Stimulated activated CD4-positive, alpha-beta T cell treated with anti-CD3 and anti-CD28 coated beads, Interleukin-1b, Interleukin-23, amount 100 ng/mL, for 48 hours (primary cell): ENCODE measurements around the gene DCUN1D4.

Experiments used
- DNase-seq: peaks from one replicate; pipeline ENCODE4 v3.0.0-alpha.2; 2020

DCUN1D4 gene

GRCh38 chr4:51842554-51843308, at the start of gene DCUN1D4:
Gene DCUN1D4 (plus strand): TSS chr4:51843153. CDS start chr4:51843243, 90 bp downstream.
- DNase-seq, result peak; percentile 99

GRCh38 chr4:51820443-51821234, 22.3 kb upstream of the DCUN1D4 start:
- no peak for DNase-seq

- DNase-seq, result no peak
Measured at GRCh38 chr4:51825341-51825740, 17.6 kb upstream of the DCUN1D4 start.

GRCh38 chr4:51830156-51830720, 12.7 kb upstream of the DCUN1D4 start:
- no peak for DNase-seq

- peak; percentile 50 for DNase-seq
Measured at GRCh38 chr4:51831133-51831532, 11.8 kb upstream of the DCUN1D4 start.

- DNase-seq, result no peak
Measured at GRCh38 chr4:51833236-51833635, 9.7 kb upstream of the DCUN1D4 start.

DNA sequence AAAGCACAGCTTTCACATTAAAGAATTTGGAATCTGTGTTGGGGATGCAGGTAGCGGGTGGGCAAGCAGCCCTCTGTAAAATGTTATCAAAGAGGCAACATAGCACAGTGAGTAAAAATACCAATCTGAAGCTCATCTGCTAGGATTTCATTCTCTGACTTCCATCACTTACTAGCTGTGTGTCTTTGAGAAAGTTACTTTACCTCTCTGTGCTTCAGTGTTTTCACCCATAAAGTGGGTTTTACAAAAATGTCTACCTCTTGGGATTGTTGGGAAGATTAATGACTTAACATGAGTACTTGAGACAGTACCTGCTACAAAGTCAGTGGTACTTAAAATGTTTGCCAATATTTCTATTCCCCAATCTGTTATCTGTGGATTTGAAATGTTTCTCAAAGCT, 7.9 kb upstream of the DCUN1D4 start:
- no peak for DNase-seq

DNA sequence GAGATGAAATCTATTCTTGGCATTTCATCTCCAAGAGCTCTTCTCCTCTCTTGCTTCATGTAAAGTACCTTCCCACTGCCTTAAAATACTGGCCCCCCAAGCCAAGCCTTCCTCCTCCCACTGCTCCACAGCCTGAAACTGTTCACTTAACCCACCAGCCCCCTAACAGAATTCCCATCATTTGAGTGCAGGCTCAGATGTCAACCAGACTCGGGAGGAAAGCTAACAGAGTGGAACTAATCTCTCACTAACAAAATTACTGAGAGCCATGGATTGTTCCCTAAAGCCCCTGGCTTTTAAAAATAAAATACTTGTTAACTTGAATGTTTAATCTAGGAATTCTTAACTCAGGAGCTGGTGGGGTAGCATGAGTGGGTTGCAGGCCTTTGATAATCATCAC, 7.1 kb upstream of the DCUN1D4 start:
- DNase-seq, result no peak

DNA sequence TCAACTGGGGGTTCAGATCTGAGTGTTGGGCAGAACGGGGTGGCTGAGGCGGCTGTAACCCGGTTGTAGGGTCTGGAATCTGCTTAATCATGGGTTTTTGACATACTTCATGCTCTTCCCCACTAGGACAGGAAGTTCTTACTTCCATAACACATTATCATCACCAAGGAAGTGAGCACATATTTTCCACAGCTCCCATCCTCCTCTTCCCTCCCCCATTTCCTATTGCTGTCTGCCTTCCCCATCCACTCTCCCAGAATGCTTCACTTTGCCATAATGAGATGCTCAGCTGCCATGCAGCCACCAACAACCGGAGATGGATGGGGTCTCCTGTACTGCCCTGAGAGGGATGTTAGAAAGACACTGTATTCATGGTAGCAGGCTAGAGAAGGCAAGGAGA, 6.4 kb upstream of the DCUN1D4 start:
- no peak for DNase-seq

GRCh38 chr4:51840781-51841180, 2.2 kb upstream of the DCUN1D4 start:
- DNase-seq, result no peak

DNA sequence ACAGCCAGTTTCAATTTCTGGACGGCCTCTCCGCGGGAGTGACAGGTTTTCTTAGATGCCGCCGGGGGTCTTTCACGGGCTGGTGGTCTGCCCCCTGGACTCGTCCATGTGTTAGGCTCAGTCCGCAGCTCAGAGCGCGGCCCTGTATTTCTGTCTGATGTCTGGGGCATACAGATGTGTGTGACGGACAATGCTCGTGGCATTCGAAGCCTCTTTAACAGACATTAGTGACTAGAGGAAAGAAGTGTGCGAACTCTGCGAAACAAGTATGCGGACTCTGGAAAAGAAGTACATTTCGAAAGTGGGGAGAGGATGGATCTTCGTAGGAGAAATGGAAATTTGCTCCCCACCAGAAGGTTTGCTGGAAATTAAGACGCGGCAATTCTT, 793 bp upstream of the DCUN1D4 start:
- no peak for DNase-seq

DNA sequence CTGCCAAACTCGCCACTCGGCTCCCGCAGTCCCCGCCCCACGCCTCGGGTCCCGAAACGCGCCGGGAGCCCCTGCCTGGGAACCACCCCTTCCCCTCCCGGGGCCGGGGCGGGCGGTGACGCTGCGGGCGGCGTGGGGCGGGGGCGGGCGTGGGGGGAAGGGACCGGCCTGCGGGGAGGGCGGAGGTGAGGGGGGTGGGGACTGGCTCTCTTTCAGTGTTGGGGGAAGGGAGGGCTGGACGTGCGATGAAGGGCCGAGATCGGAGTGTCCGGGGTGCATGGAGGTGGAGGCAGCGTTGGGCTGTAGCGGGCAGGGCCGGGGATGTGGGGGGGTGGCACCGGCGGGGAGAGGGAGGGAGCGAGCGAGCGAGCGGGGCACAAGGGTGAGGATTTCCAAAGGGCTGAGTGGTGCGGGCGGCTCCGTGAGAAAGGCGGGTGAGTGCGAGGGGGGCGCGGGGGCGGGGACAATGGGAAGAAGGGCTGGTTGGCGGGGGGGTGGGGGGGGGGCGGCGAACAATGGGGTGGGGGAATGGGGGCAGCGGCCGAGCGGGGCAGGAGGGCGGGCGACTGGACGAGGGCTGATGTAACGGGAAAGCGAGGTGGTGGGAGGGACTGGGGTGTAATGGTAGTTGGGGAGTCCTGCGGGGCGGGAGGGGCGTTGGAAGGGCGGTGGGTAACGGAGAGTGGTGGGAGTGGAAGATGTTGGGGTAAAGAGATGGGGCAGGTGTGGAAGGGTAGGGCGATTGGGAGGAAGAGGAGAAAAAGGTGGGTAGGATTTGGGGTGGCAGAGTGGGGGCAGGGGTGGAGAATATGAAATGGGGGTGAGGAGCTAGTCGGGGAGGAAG, 578 bp downstream of the DCUN1D4 start:
- peak; percentile 47 for DNase-seq

GRCh38 chr4:51844153-51845054, 1.5 kb downstream of the DCUN1D4 start:
- peak; percentile 87 for DNase-seq

DNA sequence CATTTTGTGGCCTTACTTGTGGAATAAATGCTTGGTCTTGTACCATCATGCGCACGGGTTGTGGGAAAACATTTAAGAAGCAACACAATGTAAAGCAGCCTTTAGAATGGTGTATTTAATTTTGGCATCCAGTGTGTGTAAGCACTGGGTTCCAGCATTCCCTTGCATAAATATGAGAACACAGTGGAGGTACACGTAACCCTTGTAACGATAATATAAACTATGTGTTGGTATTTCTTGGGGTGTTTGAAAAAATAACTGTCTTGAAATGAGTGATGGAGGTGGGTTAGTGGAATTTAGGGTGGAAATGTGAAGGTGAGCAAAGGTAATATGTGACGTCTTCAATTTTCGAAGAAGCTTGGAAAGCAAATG, 2.1 kb downstream of the DCUN1D4 start:
- DNase-seq, result no peak

GRCh38 chr4:51845711-51846110, 2.8 kb downstream of the DCUN1D4 start:
- no peak for DNase-seq

GRCh38 chr4:51849430-51849829, 6.5 kb downstream of the DCUN1D4 start:
- DNase-seq, result no peak

DNA sequence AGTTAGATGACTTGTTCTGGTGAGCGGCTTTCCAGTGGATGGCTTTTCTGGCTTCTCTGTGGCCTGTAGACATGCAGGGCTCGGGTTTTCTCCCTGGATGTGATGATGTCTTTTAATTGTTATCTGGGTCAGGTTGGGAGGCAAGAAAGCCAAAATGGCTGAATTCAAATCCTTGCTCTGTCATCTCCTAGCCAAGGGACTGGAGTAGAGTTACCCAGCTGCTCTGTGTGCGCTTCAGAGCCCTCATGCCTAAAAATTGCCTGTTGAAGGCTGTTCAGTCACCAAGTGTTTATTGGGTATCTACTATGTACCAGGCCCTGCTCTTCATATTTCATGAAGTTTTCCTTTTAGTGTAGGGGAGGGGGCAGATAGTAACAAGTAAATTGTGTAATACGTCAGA, 7.3 kb downstream of the DCUN1D4 start:
- no peak for DNase-seq

GRCh38 chr4:51851090-51851936, 8.4 kb downstream of the DCUN1D4 start:
- no peak for DNase-seq

GRCh38 chr4:51851937-51852290, 9.0 kb downstream of the DCUN1D4 start:
- DNase-seq, result no peak

DNA sequence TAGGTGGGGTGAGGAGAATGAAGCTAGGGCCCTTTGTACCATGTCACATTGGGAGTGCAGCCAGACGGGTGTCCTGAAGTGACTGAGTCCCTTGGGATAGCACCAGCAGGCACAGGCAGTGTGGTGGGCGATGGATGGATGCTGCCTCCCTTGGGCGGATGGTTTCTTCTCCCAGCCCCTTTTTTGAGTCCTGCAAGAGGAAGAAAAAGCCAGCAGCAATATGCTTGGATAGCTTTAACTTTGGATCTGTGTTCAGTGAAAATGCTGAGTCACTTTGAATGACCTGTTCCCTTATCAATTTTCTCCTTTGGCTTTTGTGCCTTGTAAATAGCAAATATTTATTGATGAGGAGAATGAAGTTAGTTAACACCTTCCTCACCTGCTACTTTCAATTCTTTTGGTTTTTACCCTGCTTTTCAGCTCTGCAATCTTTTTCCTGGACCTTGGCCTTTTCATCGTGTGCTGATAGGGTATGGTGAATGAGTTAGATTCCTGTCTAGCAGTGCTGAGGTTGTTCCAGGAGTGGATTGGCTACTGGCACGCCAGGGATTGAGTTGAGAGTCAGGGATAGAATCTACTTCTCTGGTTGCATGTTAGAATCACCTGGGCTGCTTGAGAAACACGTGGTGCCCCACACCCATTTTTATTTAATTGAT, 10.2 kb downstream of the DCUN1D4 start:
- no peak for DNase-seq

- no peak for DNase-seq
Measured at GRCh38 chr4:51855270-51855669, 12.3 kb downstream of the DCUN1D4 start.
